PC-9 (cell line): Measurements from ENCODE around the gene PHACTR4. TPM values are rescaled to one million over a fixed set of nuclear protein-coding genes. Genes with fewer than 3 reads are reported as not detected.

Experiments used
- BruUV-seq: library from RNA; stranded (reverse); fragments of 400-500 nt; replicated peaks from 2 replicates; lab custom pipeline; 2021; lab: Mats Ljungman, UMichigan
- CTCF ChIA-PET: fragments of 300-600 bp; sonication (Branson Sonifier 250); formaldehyde crosslinking; loops from one replicate; lab custom pipeline; 2022; ENCODE audit warnings: antibody characterized with exemption; lab: Charles Lee
- POLR2A ChIA-PET: fragments of 300-600 bp; sonication (Branson Sonifier 250); formaldehyde crosslinking; loops from one replicate; lab custom pipeline; 2022; ENCODE audit warnings: antibody characterized with exemption; ENCODE audit not compliant: unreplicated experiment; lab: Charles Lee
- DNase-seq, 2 experiments: peaks; one replicate each; pipeline versions ENCODE4 v3.0.0 to v3.0.0-alpha.2; 2015 to 2022; ENCODE audit warnings: mixed read lengths in 1 of 2
- H2AFZ ChIP-seq: fragments of 200-600 bp; sonication (generic); 2 replicates; pipeline ENCODE4 v1.8.1; 2017; ENCODE audit warnings: antibody characterized with exemption
- H3F3A ChIP-seq: fragments of 200-600 bp; sonication (generic); 2 replicates; pipeline ENCODE4 v1.8.1; 2017; ENCODE audit warnings: antibody characterized with exemption, mild to moderate bottlenecking, low read depth; ENCODE audit not compliant: insufficient read depth
- H3K27ac ChIP-seq: fragments of 200-600 bp; sonication (generic); 2 replicates; pipeline ENCODE4 v1.6.1; 2016; ENCODE audit warnings: mixed run types
- H3K27me3 ChIP-seq: fragments of 200-600 bp; sonication (generic); 2 replicates; pipeline ENCODE4 v1.6.1; 2016; ENCODE audit warnings: low read depth, mixed run types; ENCODE audit not compliant: insufficient read depth
- H3K36me3 ChIP-seq: fragments of 200-600 bp; sonication (generic); 2 replicates; pipeline ENCODE4 v1.6.1; 2016; ENCODE audit warnings: low read depth, mixed run types
- H3K4me1 ChIP-seq: fragments of 200-600 bp; sonication (generic); replicated peaks from 2 replicates; pipeline ENCODE4 v1.6.1; 2016; ENCODE audit warnings: mixed run types; ENCODE audit not compliant: insufficient read depth
- H3K4me2 ChIP-seq: fragments of 200-600 bp; sonication (generic); 2 replicates; pipeline ENCODE4 v1.6.1; 2017; ENCODE audit warnings: mixed run types
- H3K4me3 ChIP-seq: fragments of 200-600 bp; sonication (generic); 2 replicates; pipeline ENCODE4 v1.6.1; 2016; ENCODE audit warnings: mixed run types
- H3K79me2 ChIP-seq: fragments of 200-600 bp; sonication (generic); 2 replicates; pipeline ENCODE4 v1.6.1; 2017; ENCODE audit warnings: low read depth, mixed run types
- H3K9me2 ChIP-seq: fragments of 200-600 bp; sonication (generic); 2 replicates; pipeline ENCODE4 v1.8.1; 2017; ENCODE audit warnings: mild to moderate bottlenecking; ENCODE audit not compliant: insufficient read depth
- H3K9me3 ChIP-seq: fragments of 200-600 bp; sonication (generic); 2 replicates; pipeline ENCODE4 v1.8.1; 2016; ENCODE audit warnings: low read depth; ENCODE audit not compliant: insufficient read depth
- H4K20me1 ChIP-seq: fragments of 200-600 bp; sonication (generic); 2 replicates; pipeline ENCODE4 v1.8.1; 2017; ENCODE audit not compliant: insufficient read depth
- EZH2 ChIP-seq: fragments of 200-600 bp; sonication (generic); IDR thresholded peaks from 2 replicates; pipeline ENCODE4 v1.8.0; 2017; ENCODE audit warnings: antibody characterized with exemption, low read depth
- intact Hi-C: fragments of 100-400 bp; cut with micrococcal nuclease; formaldehyde crosslinking; loops from one replicate; pipeline ENCODE4 v1.10.0; 2022; ENCODE audit not compliant: unreplicated experiment
- total RNA-seq: library from RNA; stranded (reverse); gene quantifications from 2 replicates; pipeline ENCODE4 v1.2.3, GENCODE V29; 2021
- TF ChIP-seq, protein P1 (sequence below): fragments of 200-600 bp; sonication (generic); conservative IDR thresholded peaks from 2 replicates; pipeline ENCODE4 v1.6.1; 2017; ENCODE audit warnings: mixed run types, antibody characterized with exemption, mild to moderate bottlenecking, moderate library complexity

Gene PHACTR4
- total RNA-seq, 1 experiment from 2014 or later, result 45.1 TPM

DNA sequence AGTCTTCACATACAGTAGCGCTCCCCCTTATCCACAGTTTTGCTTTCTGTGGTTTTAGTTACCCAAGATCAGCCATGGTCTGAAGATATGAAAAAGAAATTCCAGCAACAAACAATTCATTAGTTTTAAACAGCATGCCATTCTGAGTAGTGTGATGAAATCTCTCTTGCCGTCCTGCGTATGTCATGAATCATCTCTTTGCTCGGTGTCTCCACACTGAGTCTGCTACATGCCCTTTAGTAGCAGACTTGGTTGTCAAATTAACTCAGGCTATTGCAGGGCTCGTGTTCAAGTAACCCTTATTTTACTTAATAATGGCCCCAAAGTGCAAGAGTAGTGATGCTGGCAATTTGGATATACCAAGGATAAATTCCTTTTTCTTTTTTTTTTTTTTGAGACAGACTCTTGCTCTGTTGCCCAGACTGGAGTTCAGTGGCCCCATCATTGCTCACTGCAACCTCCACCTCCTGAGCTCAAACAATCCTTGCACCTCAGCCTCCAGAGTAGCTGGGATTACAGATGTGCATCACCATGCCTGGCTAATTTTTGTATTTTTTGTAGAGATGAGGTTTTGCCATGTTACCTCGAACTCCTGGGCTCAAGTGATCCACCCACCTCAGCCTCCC lies 22.6 kb downstream of the PHACTR4 start:
- Histone ChIP-seq H4K20me1 (no peaks in the 10 kb centered on the region), H3F3A (peaks cover 4% of the 10 kb centered on the region; the same call in 1 of the 2 replicates), H3K27ac (peak overlapping the region; percentile 74), H2AFZ (0 out of 2 replicates have a peak overlapping the region, but pooled peaks have one; percentile 43), H3K4me3 (no peak overlapping the region), H3K36me3 (no peaks in the 10 kb centered on the region), H3K79me2 (no peaks in the 10 kb centered on the region), H3K4me2 (peak overlapping the region; percentile 36), H3K9me2 (no peaks in the 10 kb centered on the region), H3K27me3 (no peaks in the 10 kb centered on the region), H3K9me3 (no peaks in the 10 kb centered on the region), H3K4me1 (peaks cover 10% of the 10 kb centered on the region; the same call in 1 of the 2 replicates)
- POLR2A ChIA-PET, result no interaction called here
- TF ChIP-seq, protein P1, sequence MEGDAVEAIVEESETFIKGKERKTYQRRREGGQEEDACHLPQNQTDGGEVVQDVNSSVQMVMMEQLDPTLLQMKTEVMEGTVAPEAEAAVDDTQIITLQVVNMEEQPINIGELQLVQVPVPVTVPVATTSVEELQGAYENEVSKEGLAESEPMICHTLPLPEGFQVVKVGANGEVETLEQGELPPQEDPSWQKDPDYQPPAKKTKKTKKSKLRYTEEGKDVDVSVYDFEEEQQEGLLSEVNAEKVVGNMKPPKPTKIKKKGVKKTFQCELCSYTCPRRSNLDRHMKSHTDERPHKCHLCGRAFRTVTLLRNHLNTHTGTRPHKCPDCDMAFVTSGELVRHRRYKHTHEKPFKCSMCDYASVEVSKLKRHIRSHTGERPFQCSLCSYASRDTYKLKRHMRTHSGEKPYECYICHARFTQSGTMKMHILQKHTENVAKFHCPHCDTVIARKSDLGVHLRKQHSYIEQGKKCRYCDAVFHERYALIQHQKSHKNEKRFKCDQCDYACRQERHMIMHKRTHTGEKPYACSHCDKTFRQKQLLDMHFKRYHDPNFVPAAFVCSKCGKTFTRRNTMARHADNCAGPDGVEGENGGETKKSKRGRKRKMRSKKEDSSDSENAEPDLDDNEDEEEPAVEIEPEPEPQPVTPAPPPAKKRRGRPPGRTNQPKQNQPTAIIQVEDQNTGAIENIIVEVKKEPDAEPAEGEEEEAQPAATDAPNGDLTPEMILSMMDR, result no peak
- no peak for TF ChIP-seq EZH2
- DNase-seq, result peak in 1 of 2 experiments; percentile 69
- no TSS peak for BruUV-seq
- intact Hi-C loops, result no loop called here
- CTCF ChIA-PET, result no interaction called here

DNA sequence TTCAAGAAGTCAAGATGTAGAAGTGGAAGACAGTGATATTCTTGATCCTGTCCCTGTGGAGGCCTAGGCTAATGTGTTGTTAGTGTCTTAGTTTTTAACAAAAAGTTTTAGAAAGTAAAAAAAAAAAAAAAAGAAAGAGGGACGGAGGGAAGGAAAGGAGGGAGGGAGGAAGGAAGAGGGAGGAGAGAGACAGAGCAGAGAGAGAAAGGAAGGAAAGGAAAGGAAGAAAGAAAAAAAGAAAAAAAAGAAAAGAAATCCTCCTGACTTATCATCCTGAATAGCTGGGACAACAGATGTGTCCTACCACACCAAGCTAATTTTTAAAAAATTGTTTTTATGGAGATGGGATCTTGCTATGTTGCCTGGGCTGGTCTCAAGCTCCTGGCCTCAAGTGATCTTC lies 24.6 kb downstream of the PHACTR4 start:
- Histone ChIP-seq H3K4me3 (no peak overlapping the region), H3K9me2 (no peaks in the 10 kb centered on the region), H3K36me3 (no peaks in the 10 kb centered on the region), H3K27ac (no peak overlapping the region), H3F3A (peaks cover 4% of the 10 kb centered on the region; the same call in 1 of the 2 replicates), H2AFZ (no peak overlapping the region), H3K4me2 (no peak overlapping the region), H3K27me3 (no peaks in the 10 kb centered on the region), H3K79me2 (no peaks in the 10 kb centered on the region), H4K20me1 (no peaks in the 10 kb centered on the region), H3K4me1 (peaks cover 10% of the 10 kb centered on the region; the same call in 1 of the 2 replicates), H3K9me3 (no peaks in the 10 kb centered on the region)
- BruUV-seq, result no TSS peak
- ChIA-PET POLR2A (no interaction called here), CTCF (interaction anchor here (0.7 kb wide), 1 partner anchor 382 kb away, joined by 5 read pairs; no protein-coding TSS in a partner anchor)
- intact Hi-C loops, result no loop called here
- TF ChIP-seq EZH2, result no peak
- TF ChIP-seq, protein P1, result no peak
- no peak for DNase-seq

DNA sequence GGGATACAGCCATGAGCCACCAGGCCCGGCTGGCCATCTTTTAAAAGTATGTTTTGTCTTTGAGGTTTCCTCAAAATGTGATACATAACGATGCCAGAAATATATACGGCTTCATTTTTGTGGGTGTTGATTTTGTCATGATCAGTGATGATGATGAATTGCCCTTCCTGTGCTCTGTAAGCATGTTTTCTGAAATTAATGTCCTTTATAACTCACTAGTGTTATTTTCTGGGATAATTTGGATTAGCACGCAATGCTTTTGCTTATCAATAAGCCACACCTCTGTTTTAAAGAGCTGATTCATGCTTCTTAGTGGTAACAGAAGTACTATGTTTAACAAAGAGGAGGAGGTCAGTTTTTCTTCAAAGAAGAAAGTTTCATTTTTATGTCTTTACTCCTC lies 25.6 kb downstream of the PHACTR4 start:
- CTCF ChIA-PET, result no interaction called here

More for the DNA sequence above, 25.6 kb downstream of the PHACTR4 start:
- POLR2A ChIA-PET, result no interaction called here
- no TSS peak for BruUV-seq
- Histone ChIP-seq H3K27me3 (no peaks in the 10 kb centered on the region), H3K27ac (peak overlapping the region; percentile 16; the same call in 1 of the 2 replicates), H4K20me1 (no peaks in the 10 kb centered on the region), H2AFZ (no peak overlapping the region), H3K4me3 (no peak overlapping the region), H3K79me2 (no peaks in the 10 kb centered on the region), H3K36me3 (no peaks in the 10 kb centered on the region), H3K4me1 (peaks cover 10% of the 10 kb centered on the region; the same call in 1 of the 2 replicates), H3K4me2 (no peak overlapping the region), H3K9me3 (no peaks in the 10 kb centered on the region), H3F3A (peaks cover 4% of the 10 kb centered on the region; the same call in 1 of the 2 replicates), H3K9me2 (no peaks in the 10 kb centered on the region)
- DNase-seq, result no peak
- intact Hi-C loops, result no loop called here
- TF ChIP-seq, protein P1, result no peak
- TF ChIP-seq EZH2, result no peak
